NCI-H2081 (cell line): ENCODE results near the gene LRMDA.
"Not testable (repeated sequence)": the region's sequence is repeated elsewhere in the genome, so short reads cannot be mapped to it uniquely, and the experiment has no call there.

Source experiments
- DNase-seq, 2 experiments: peaks; one replicate each; lab custom pipeline; 2025; lab: John Stamatoyannopoulos, UW

The LRMDA gene

GRCh38 chr10:75740541-75740940, 309.1 kb downstream of the LRMDA start:
- DNase-seq, result no peak

- no peak for DNase-seq
These were observed 310.9 kb downstream of the LRMDA start for GRCh38 chr10:75742355-75742754.

- DNase-seq, result no peak
These were observed 311.9 kb downstream of the LRMDA start for GRCh38 chr10:75743291-75743778.

- DNase-seq, result no peak
These were observed 312.8 kb downstream of the LRMDA start for GRCh38 chr10:75744261-75744660.

- DNase-seq, result no peak
These were observed 314.9 kb downstream of the LRMDA start for GRCh38 chr10:75746356-75746755.

- DNase-seq, result not testable (repeated sequence)
These were observed 318.9 kb downstream of the LRMDA start for GRCh38 chr10:75750093-75750875.

- no peak for DNase-seq
These were observed 319.8 kb downstream of the LRMDA start for GRCh38 chr10:75751232-75751631.

- no peak for DNase-seq
These were observed 322.2 kb downstream of the LRMDA start for GRCh38 chr10:75753621-75754020.

GRCh38 chr10:75754096-75754831, 322.8 kb downstream of the LRMDA start:
- no peak for DNase-seq

GRCh38 chr10:75755528-75755927, 324.1 kb downstream of the LRMDA start:
- DNase-seq, result no peak

GRCh38 chr10:75761289-75761688, 329.9 kb downstream of the LRMDA start:
- DNase-seq, result no peak

- no peak for DNase-seq
These were observed 331.0 kb downstream of the LRMDA start for GRCh38 chr10:75762431-75762802.

- DNase-seq, result no peak
These were observed 332.2 kb downstream of the LRMDA start for GRCh38 chr10:75763652-75764051.

- no peak for DNase-seq
These were observed 333.8 kb downstream of the LRMDA start for GRCh38 chr10:75764974-75765788.

- DNase-seq, result no peak
These were observed 334.3 kb downstream of the LRMDA start for GRCh38 chr10:75765789-75766096.

GRCh38 chr10:75766106-75766505, 334.7 kb downstream of the LRMDA start:
- no peak for DNase-seq

GRCh38 chr10:75766752-75767151, 335.3 kb downstream of the LRMDA start:
- DNase-seq, result not testable (repeated sequence)

- DNase-seq, result no peak
These were observed 339.2 kb downstream of the LRMDA start for GRCh38 chr10:75770626-75771081.

GRCh38 chr10:75771606-75772005, 340.2 kb downstream of the LRMDA start:
- DNase-seq, result no peak

- no peak for DNase-seq
These were observed 340.9 kb downstream of the LRMDA start for GRCh38 chr10:75772153-75772887.

GRCh38 chr10:75773231-75773780, 341.9 kb downstream of the LRMDA start:
- no peak for DNase-seq
